AG10803 (cell line): ENCODE data around the gene AP3S1.
A peak's percentile ranks its signal among the peaks of the same experiment; 100 is the strongest.

Source experiments
- DNase-seq: peaks from one replicate; pipeline ENCODE4 v3.0.0; 2010; ENCODE audit warnings: low read depth
- H3K4me3 ChIP-seq: 2 replicates; pipeline ENCODE4 v1.5.1; 2011; ENCODE audit warnings: mild to moderate bottlenecking, low read length, control low read depth
- CTCF ChIP-seq: conservative IDR thresholded peaks from 2 replicates; pipeline ENCODE4 v1.5.1; 2011; ENCODE audit warnings: mild to moderate bottlenecking, low read length, control low read depth, inconsistent platforms

AP3S1 gene

GRCh38 chr5:115840873-115841272 lies 862 bp upstream of the AP3S1 start:
- DNase-seq: no peak
- H3K4me3 ChIP-seq: peak overlapping the region; percentile 77
- no peak for TF ChIP-seq CTCF

- H3K4me3 ChIP-seq: peak overlapping the region; percentile 77
- DNase-seq: peak; percentile 44
These were observed 577 bp downstream of the AP3S1 start for GRCh38 chr5:115842089-115842935.

GRCh38 chr5:115842952-115843351 lies 1.2 kb downstream of the AP3S1 start:
- H3K4me3 ChIP-seq: peak overlapping the region; percentile 77
- no peak for TF ChIP-seq CTCF
- DNase-seq: no peak

More at GRCh38 chr5:115842089-115842935, 577 bp downstream of the AP3S1 start:
- 0 out of 2 replicates have a peak, but pooled peaks have one; percentile 11 for TF ChIP-seq CTCF

GRCh38 chr5:115843444-115844130 lies 1.9 kb downstream of the AP3S1 start:
- TF ChIP-seq CTCF: no peak
- H3K4me3 ChIP-seq: peak overlapping the region; percentile 77
- DNase-seq: no peak

- peak overlapping the region; percentile 77 for H3K4me3 ChIP-seq
- no peak for TF ChIP-seq CTCF
- DNase-seq: peak; percentile 16
These were observed 2.6 kb downstream of the AP3S1 start for GRCh38 chr5:115844321-115844817.

GRCh38 chr5:115847290-115847689 lies 5.6 kb downstream of the AP3S1 start:
- no peak overlapping the region for H3K4me3 ChIP-seq
- no peak for DNase-seq
- TF ChIP-seq CTCF: no peak
